ENCODE measurements around the gene EGLN3.

Gene EGLN3

GRCh38 chr14:33932033-33932432 lies 18.8 kb downstream of the EGLN3 start:
- Histone ChIP-seq H4K20me1 (ENCODE audit: insufficient read depth, low read length, poor library complexity, severe bottlenecking) (no peaks in the 10 kb centered on the region), H3K27me3 (ENCODE audit: insufficient read depth, low read length, poor library complexity, severe bottlenecking) (no peaks in the 10 kb centered on the region), H2AFZ (ENCODE audit: low read length) (no peak overlapping the region), H3K9ac (ENCODE audit: low read depth, low read length, poor library complexity, severe bottlenecking) (no peak overlapping the region), H3K9me2 (replicated peaks; ENCODE audit: low read depth, low read length) (no peaks in the 10 kb centered on the region), H3K4me3 (ENCODE audit: low read length, poor library complexity, severe bottlenecking) (no peak overlapping the region), H3F3A (ENCODE audit: low read depth) (no peaks in the 10 kb centered on the region), H3K4me1 (ENCODE audit: insufficient read depth, low read length, poor library complexity, severe bottlenecking) (no peaks in the 10 kb centered on the region), H3K4me2 (ENCODE audit: low read depth, low read length, poor library complexity, severe bottlenecking) (no peak overlapping the region), H3K79me2 (ENCODE audit: insufficient read depth, low read length) (no peaks in the 10 kb centered on the region), H3K9me3 (ENCODE audit: insufficient read depth, low read depth, low read length) (no peaks in the 10 kb centered on the region), H3K36me3 (ENCODE audit: insufficient read depth, low read length) (no peaks in the 10 kb centered on the region)
- TF ChIP-seq EZH2phosphoT487 (IDR thresholded peaks at IDR 0.05; ENCODE audit: borderline replicate concordance) (no peak), CTCF (conservative IDR thresholded peaks at IDR 0.05; ENCODE audit: low read length) (no peak)

- H3K4me1 ChIP-seq (ENCODE audit: insufficient read depth, low read length, poor library complexity, severe bottlenecking): no peaks in the 10 kb centered on the region
- no peak overlapping the region for H3K4me2 ChIP-seq (ENCODE audit: low read depth, low read length, poor library complexity, severe bottlenecking)
- no peaks in the 10 kb centered on the region for H3K79me2 ChIP-seq (ENCODE audit: insufficient read depth, low read length)
- no peaks in the 10 kb centered on the region for H4K20me1 ChIP-seq (ENCODE audit: insufficient read depth, low read length, poor library complexity, severe bottlenecking)
- H2AFZ ChIP-seq (ENCODE audit: low read length): no peak overlapping the region
- no peak overlapping the region for H3K9ac ChIP-seq (ENCODE audit: low read depth, low read length, poor library complexity, severe bottlenecking)
- no peaks in the 10 kb centered on the region for H3K36me3 ChIP-seq (ENCODE audit: insufficient read depth, low read length)
- H3K27me3 ChIP-seq (ENCODE audit: insufficient read depth, low read length, poor library complexity, severe bottlenecking): no peaks in the 10 kb centered on the region
- H3F3A ChIP-seq (ENCODE audit: low read depth): no peaks in the 10 kb centered on the region
- H3K9me3 ChIP-seq (ENCODE audit: insufficient read depth, low read depth, low read length): no peaks in the 10 kb centered on the region
- H3K9me2 ChIP-seq (replicated peaks; ENCODE audit: low read depth, low read length): no peaks in the 10 kb centered on the region
- H3K4me3 ChIP-seq (ENCODE audit: low read length, poor library complexity, severe bottlenecking): no peak overlapping the region
- no peak for TF ChIP-seq CTCF (conservative IDR thresholded peaks at IDR 0.05; ENCODE audit: low read length)
- no peak for TF ChIP-seq EZH2phosphoT487 (IDR thresholded peaks at IDR 0.05; ENCODE audit: borderline replicate concordance)
Measured at GRCh38 chr14:33931461-33931860, 19.4 kb downstream of the EGLN3 start.

- no peak overlapping the region for H3K4me2 ChIP-seq (ENCODE audit: low read depth, low read length, poor library complexity, severe bottlenecking)
- H3K9ac ChIP-seq (ENCODE audit: low read depth, low read length, poor library complexity, severe bottlenecking): no peak overlapping the region
- TF ChIP-seq EZH2phosphoT487 (IDR thresholded peaks at IDR 0.05; ENCODE audit: borderline replicate concordance) (no peak), CTCF (conservative IDR thresholded peaks at IDR 0.05; ENCODE audit: low read length) (no peak)
- H3K4me3 ChIP-seq (ENCODE audit: low read length, poor library complexity, severe bottlenecking): no peak overlapping the region
- no peaks in the 10 kb centered on the region for H3K4me1 ChIP-seq (ENCODE audit: insufficient read depth, low read length, poor library complexity, severe bottlenecking)
- H3K79me2 ChIP-seq (ENCODE audit: insufficient read depth, low read length): no peaks in the 10 kb centered on the region
- H3K36me3 ChIP-seq (ENCODE audit: insufficient read depth, low read length): no peaks in the 10 kb centered on the region
- H3F3A ChIP-seq (ENCODE audit: low read depth): no peaks in the 10 kb centered on the region
- no peaks in the 10 kb centered on the region for H4K20me1 ChIP-seq (ENCODE audit: insufficient read depth, low read length, poor library complexity, severe bottlenecking)
- no peaks in the 10 kb centered on the region for H3K9me3 ChIP-seq (ENCODE audit: insufficient read depth, low read depth, low read length)
- H3K27me3 ChIP-seq (ENCODE audit: insufficient read depth, low read length, poor library complexity, severe bottlenecking): no peaks in the 10 kb centered on the region
- H3K9me2 ChIP-seq (replicated peaks; ENCODE audit: low read depth, low read length): no peaks in the 10 kb centered on the region
- H2AFZ ChIP-seq (ENCODE audit: low read length): no peak overlapping the region
Measured at GRCh38 chr14:33930439-33930838, 20.4 kb downstream of the EGLN3 start.
